ENCODE data around the gene SLC4A5.

DNA sequence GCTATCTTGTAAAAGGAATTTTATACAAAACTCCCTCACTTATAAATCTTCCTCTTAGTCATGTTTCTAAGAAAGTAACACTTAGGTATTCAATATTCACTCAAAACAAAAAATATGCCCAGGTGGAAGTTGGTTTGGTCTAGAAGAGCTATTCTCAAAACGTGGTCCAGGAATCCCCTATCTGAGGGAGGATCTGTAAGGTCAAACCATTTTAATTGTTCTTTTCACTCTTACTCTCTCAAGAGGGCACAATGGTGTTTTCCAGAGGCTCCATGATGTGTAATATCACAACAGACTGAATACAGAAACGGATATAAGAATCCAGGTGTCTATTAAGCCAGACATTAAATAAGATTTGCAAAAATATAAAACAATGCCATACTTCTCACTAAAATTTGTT is 174.5 kb downstream of the SLC4A5 start:
- no peak for TF ChIP-seq YY1 (IDR thresholded peaks at IDR 0.05; ENCODE audit: insufficient read depth, insufficient read length)
- TF ChIP-seq ZNF274 (IDR thresholded peaks at IDR 0.05; ENCODE audit: low read depth, low read length), result no peak

All from NT2/D1 (cell line).